GM19238 (cell line): ENCODE measurements around the gene TNFSF15.
"Not testable (repeated sequence)": the region's sequence is repeated elsewhere in the genome, so short reads cannot be mapped to it uniquely, and the experiment has no call there.

ENCODE experiments used
- DNase-seq: peaks from one replicate; pipeline ENCODE4 v3.0.0; 2011; ENCODE audit warnings: low spot score; ENCODE audit not compliant: insufficient read length

TNFSF15 gene

DNA sequence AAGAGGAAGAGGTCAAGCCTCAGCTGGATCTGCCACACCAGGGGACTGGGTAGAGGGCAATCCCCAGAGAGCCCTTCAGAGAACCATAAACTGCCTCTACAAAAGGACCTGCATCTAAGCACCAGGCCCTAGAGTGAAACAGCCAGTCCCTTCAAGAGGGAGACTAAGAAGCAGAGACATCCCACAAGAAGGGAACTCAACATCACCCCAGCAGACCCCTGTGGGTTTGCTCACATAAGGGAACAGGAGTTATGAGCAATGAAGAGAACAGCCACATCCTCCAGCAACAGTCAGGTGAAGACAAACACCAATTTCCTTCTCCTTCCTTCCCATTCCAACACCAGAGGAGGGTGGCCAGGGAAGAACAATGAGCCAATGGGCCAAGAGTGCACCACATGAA is 48.9 kb downstream of the TNFSF15 start:
- DNase-seq = no peak

DNA sequence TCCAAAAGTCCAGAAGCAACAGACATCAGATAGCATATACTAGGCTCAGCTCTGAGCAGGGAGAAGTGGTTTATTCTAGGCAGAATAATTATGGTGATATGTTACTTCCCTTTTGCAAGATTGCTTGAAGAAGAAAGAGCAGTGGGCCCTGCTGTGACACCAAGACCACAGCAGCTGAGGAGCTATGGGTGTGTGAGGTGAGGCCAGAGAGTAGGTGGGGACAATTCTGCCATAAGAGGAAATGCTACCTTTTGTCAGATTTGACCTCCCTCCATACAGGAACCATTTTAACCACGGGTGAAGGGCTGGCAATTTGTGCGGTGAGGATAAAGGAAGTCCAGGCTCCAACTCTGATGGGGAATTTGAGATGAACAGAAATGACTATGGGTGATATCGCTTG is 51.3 kb downstream of the TNFSF15 start:
- no peak for DNase-seq

DNA sequence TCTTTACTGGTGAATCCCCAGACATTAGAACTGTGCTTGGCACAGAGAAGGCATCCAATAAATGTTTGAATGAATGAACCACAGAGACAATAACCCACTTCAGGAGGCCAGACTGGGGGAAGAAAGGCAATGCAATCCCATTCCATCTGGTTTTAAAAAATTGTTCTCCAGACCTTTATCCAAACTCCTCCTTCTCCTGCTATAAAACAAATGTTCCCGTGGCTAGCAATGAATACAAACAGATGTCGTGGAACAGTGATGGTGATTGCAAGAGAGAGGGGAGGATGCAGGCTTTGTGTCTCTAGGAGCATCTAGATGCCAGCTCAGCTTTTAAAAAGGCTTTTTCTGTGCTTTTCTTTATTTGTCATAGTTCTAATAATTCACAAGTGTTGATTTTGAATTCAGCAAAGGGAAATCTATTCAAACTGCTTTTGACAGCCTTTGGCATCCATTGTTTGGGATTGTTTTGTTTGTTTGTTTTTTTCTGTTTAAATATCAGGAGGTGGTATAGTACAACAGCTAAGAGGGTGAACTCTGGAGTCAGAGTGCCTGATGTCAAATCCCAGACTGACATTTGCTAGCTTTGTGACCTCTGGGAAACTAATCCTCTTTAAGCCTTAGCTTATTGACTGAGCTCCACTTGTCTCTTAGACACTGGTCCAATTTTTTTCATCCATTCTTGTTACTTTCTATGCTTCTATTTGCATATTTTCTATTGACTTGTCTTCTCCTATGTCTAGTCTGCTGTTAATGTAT is 59.1 kb downstream of the TNFSF15 start:
- no peak for DNase-seq

DNA sequence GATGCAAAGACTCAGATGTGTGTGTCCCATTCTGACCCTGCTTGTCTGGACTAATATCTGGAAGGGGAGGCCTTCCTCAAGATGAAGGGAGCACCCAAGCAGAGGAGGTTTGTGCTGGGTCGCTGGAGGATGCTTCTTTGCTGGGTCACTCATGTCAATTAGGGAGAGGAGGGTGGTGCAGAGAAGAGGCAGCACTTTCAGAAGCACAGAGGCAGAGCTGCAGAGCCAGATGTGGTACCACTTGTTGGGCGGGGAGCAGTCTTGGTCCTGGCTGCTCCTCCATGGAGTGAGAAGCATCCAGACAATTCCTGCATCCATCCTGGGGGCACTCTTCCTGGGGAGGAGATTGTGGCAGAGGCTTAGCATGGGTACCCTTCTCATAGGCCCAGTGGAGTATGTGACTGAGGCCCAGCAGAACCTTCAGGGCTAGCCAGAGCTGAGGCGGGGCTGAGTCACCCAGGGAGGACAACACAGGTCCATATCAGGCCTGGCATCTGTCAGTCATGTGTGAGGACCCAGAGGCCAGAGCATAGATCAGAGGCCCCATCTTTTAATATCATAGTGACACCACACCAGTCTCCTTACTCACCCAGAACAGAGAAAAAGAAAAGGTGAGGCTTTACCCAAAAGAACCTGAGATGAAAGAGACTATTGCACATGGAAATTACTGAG is 59.8 kb downstream of the TNFSF15 start:
- DNase-seq = no peak

- no peak for DNase-seq
These were observed 60.6 kb downstream of the TNFSF15 start for GRCh38 chr9:114745108-114745848.

GRCh38 chr9:114743446-114743845 is 62.4 kb downstream of the TNFSF15 start:
- DNase-seq = no peak

DNA sequence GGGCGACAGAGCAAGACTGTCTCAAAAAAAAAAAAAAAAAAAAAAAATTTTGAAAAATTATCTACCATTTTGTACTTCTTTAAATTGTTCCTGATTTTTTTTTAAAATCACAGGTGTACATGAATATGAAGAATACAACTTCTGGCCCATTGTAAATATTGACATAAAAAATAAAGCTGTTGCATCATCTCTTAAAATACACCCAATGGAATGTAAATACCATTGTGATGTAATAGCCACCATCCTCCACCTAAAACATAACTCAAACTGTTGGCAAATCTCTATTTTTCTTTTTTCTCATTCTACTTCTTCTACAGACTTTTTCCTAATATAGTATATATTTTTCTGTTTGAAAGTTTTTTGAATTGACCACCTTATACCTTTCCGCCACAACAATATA is 62.9 kb downstream of the TNFSF15 start:
- DNase-seq = no peak

DNA sequence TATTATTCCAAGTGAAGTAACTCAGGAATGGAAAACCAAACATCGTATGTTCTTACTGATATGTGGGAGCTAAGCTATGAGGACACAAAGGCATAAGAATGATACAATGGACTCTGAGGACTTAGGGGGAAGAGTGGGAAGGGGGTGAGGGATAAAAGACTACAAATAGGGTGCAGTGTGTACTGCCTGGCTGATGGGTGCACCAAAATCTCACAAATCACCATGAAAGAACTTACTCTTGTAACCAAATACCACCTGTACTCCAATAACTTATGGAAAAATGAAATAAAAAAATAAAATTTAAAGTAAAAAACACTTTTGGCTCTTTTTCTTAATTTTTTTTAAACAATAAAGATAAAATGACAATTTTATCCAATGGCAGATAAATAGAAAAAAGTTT is 64.3 kb downstream of the TNFSF15 start:
- not testable (repeated sequence) for DNase-seq

GRCh38 chr9:114738581-114739316 is 67.1 kb downstream of the TNFSF15 start:
- DNase-seq = peak; percentile 33

DNA sequence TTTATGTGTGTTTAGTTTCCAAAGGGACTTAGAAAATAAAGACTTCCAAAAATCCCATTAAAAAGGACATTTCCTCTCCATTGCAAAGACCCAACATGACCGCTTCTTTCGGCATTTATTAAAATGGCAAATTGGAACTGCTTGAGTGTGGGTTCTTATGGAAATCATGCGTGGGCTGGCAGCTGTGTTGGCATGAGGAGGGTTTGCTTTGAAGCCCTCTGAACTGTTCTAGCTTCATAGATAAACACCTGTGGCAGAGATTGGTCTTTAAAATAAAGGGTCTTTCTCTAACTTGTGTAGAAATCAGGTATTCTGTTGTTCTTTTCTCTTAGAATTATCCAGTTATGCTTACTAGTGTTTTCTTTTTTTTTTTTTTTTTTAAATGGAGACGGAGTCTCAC is 68.0 kb downstream of the TNFSF15 start:
- no peak for DNase-seq

- no peak for DNase-seq
These were observed 68.7 kb downstream of the TNFSF15 start for GRCh38 chr9:114737118-114737517.

- DNase-seq = no peak
These were observed 70.1 kb downstream of the TNFSF15 start for GRCh38 chr9:114735704-114736103.

GRCh38 chr9:114735139-114735538 is 70.7 kb downstream of the TNFSF15 start:
- not testable (repeated sequence) for DNase-seq
